HepG2 (cell line): Measurements from ENCODE around the gene AHCYL1. TPM values are rescaled to one million over a fixed set of nuclear protein-coding genes. Genes with fewer than 3 reads are reported as not detected.

Experiments
- KDM6A ChIP-seq: IDR thresholded peaks from 2 replicates; pipeline ENCODE4 v1.6.1; 2016; ENCODE audit warnings: low read depth
- KMT2A ChIP-seq: sonication (generic); formaldehyde crosslinking; IDR thresholded peaks from 2 replicates; pipeline ENCODE4 v1.4.0; 2020; ENCODE audit warnings: missing genetic modification reagents
- NFRKB ChIP-seq: fragments of 450-650 bp; IDR thresholded peaks from 2 replicates; pipeline ENCODE4 v1.6.1; 2017
- PPARG ChIP-seq: conservative IDR thresholded peaks from 2 replicates; pipeline ENCODE4 v1.6.1; 2016; ENCODE audit warnings: missing biosample characterization, missing genetic modification reagents
- RXRB ChIP-seq: IDR thresholded peaks from 2 replicates; pipeline ENCODE4 v1.6.1; 2016; ENCODE audit warnings: borderline replicate concordance, missing genetic modification reagents, missing compliant biosample characterization
- SOX5 ChIP-seq: IDR thresholded peaks from 2 replicates; pipeline ENCODE4 v1.6.1; 2016; ENCODE audit warnings: borderline replicate concordance
- TEAD3 ChIP-seq: optimal IDR thresholded peaks from 2 replicates; pipeline ENCODE3; 2016; ENCODE audit warnings: borderline replicate concordance
- ZKSCAN8 ChIP-seq: IDR thresholded peaks from 2 replicates; pipeline ENCODE4 v1.6.1; 2016; ENCODE audit warnings: borderline replicate concordance, missing genetic modification reagents, missing compliant biosample characterization
- ZNF17 ChIP-seq: sonication (generic); formaldehyde crosslinking; IDR thresholded peaks from 2 replicates; pipeline ENCODE4 v1.5.0; 2020; ENCODE audit warnings: mild to moderate bottlenecking, missing genetic modification reagents
- ZNF292 ChIP-seq: sonication (generic); formaldehyde crosslinking; IDR thresholded peaks from 2 replicates; pipeline ENCODE4 v1.8.1; 2022; ENCODE audit warnings: mild to moderate bottlenecking, low read depth, missing genetic modification reagents, borderline replicate concordance
- ZNF430 ChIP-seq: sonication (generic); formaldehyde crosslinking; IDR thresholded peaks from 2 replicates; pipeline ENCODE4 v1.9.0; 2021; ENCODE audit warnings: mild to moderate bottlenecking, missing genetic modification reagents
- ZNF644 ChIP-seq: IDR thresholded peaks from 2 replicates; pipeline ENCODE4 v1.6.1; 2016; ENCODE audit warnings: low read depth
- ZNF652 ChIP-seq: IDR thresholded peaks from 2 replicates; pipeline ENCODE4 v1.6.1; 2016; ENCODE audit warnings: low read depth, borderline replicate concordance
- ZNF670 ChIP-seq: sonication (generic); formaldehyde crosslinking; IDR thresholded peaks from 2 replicates; pipeline ENCODE4 v1.8.0; 2022; ENCODE audit warnings: mild to moderate bottlenecking, missing genetic modification reagents, borderline replicate concordance
- ZNF891 ChIP-seq: sonication (generic); formaldehyde crosslinking; IDR thresholded peaks from 2 replicates; pipeline ENCODE4 v1.5.0; 2020; ENCODE audit warnings: mild to moderate bottlenecking, missing genetic modification reagents
- polyA plus RNA-seq, 8 experiments: library from polyadenylated mRNA; depleted of rRNA in 3 of 8; stranded (reverse) in 7 of 8; unstranded in 1 of 8; fragments of >200 nt; fragmentation: Illumina TruSeq in 4 of 8; extraction: Trizol in 4 of 8; gene quantifications; 2 replicates each; pipeline versions ENCODE4 v1.2.1 to v1.2.3, GENCODE V29; 2011 to 2016; ENCODE audit warnings: low read depth in 4 of 8, missing spikeins in 1 of 8, mixed read lengths in 1 of 8; ENCODE audit not compliant: insufficient read depth in 1 of 8
- total RNA-seq, 5 experiments: library from RNA; depleted of rRNA; stranded (reverse); fragments of >200 nt; fragmentation: Illumina TruSeq; extraction: Trizol; gene quantifications; 2 replicates each; pipeline ENCODE4 v1.2.3, GENCODE V29; 2016; ENCODE audit warnings: low read depth in 1 of 5
- TF ChIP-seq, protein P1 (sequence below): sonication (generic); formaldehyde crosslinking; IDR thresholded peaks from 2 replicates; pipeline ENCODE4 v1.5.0; 2020; ENCODE audit warnings: mild to moderate bottlenecking, missing genetic modification reagents, borderline replicate concordance
- TF ChIP-seq, protein P2 (sequence below): sonication (generic); formaldehyde crosslinking; conservative IDR thresholded peaks from 2 replicates; pipeline ENCODE4 v1.4.0; 2020; ENCODE audit warnings: mild to moderate bottlenecking, missing genetic modification reagents, moderate library complexity
- TF ChIP-seq, protein P3 (sequence below): IDR thresholded peaks from 2 replicates; pipeline ENCODE4 v1.6.1; 2016; ENCODE audit warnings: low read depth, borderline replicate concordance

Gene AHCYL1
- total and polyA plus RNA-seq, 2 of the 13 experiments (the other 11 are each of a cell fraction or from before 2014, with no cell fraction given), result 40.9 to 76.3 TPM

DNA sequence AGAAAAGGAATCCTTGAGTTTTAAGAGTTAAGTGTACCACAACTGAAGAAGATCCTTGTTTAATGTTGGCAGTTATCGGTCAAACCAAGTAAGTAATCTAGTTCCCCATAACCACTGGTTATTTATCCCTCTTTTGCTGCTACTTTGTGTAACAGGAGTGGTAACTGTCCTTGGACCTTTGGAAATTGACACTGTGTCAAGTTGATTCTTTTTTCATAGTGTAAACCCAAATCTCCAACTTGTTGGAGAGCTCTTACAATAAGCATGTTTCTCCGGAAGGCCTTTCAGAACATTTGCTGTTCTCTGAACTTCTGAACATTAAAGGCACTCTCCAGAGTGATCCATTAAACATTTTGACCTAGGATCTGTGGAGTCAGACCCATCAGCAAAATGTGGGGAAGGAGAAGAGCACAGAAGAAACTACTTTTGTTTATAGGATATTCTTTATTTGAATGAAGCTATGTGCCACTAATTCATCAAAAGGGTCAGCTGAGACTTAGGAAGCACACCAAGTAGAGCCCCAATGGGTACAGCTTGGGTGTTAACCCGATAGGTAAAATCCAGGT, 3.9 kb downstream of the AHCYL1 start (continued):
- TF ChIP-seq, protein P1, sequence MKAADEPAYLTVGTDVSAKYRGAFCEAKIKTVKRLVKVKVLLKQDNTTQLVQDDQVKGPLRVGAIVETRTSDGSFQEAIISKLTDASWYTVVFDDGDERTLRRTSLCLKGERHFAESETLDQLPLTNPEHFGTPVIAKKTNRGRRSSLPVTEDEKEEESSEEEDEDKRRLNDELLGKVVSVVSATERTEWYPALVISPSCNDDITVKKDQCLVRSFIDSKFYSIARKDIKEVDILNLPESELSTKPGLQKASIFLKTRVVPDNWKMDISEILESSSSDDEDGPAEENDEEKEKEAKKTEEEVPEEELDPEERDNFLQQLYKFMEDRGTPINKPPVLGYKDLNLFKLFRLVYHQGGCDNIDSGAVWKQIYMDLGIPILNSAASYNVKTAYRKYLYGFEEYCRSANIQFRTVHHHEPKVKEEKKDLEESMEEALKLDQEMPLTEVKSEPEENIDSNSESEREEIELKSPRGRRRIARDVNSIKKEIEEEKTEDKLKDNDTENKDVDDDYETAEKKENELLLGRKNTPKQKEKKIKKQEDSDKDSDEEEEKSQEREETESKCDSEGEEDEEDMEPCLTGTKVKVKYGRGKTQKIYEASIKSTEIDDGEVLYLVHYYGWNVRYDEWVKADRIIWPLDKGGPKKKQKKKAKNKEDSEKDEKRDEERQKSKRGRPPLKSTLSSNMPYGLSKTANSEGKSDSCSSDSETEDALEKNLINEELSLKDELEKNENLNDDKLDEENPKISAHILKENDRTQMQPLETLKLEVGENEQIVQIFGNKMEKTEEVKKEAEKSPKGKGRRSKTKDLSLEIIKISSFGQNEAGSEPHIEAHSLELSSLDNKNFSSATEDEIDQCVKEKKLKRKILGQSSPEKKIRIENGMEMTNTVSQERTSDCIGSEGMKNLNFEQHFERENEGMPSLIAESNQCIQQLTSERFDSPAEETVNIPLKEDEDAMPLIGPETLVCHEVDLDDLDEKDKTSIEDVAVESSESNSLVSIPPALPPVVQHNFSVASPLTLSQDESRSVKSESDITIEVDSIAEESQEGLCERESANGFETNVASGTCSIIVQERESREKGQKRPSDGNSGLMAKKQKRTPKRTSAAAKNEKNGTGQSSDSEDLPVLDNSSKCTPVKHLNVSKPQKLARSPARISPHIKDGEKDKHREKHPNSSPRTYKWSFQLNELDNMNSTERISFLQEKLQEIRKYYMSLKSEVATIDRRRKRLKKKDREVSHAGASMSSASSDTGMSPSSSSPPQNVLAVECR (CRISPR knock-in tag), result peak; percentile 19; the same call in 1 of the 2 replicates
- TF ChIP-seq NFRKB, result no peak
- TF ChIP-seq RXRB (CRISPR knock-in tag), result peak; percentile 52; the same call in 1 of the 2 replicates
- TF ChIP-seq, protein P2, sequence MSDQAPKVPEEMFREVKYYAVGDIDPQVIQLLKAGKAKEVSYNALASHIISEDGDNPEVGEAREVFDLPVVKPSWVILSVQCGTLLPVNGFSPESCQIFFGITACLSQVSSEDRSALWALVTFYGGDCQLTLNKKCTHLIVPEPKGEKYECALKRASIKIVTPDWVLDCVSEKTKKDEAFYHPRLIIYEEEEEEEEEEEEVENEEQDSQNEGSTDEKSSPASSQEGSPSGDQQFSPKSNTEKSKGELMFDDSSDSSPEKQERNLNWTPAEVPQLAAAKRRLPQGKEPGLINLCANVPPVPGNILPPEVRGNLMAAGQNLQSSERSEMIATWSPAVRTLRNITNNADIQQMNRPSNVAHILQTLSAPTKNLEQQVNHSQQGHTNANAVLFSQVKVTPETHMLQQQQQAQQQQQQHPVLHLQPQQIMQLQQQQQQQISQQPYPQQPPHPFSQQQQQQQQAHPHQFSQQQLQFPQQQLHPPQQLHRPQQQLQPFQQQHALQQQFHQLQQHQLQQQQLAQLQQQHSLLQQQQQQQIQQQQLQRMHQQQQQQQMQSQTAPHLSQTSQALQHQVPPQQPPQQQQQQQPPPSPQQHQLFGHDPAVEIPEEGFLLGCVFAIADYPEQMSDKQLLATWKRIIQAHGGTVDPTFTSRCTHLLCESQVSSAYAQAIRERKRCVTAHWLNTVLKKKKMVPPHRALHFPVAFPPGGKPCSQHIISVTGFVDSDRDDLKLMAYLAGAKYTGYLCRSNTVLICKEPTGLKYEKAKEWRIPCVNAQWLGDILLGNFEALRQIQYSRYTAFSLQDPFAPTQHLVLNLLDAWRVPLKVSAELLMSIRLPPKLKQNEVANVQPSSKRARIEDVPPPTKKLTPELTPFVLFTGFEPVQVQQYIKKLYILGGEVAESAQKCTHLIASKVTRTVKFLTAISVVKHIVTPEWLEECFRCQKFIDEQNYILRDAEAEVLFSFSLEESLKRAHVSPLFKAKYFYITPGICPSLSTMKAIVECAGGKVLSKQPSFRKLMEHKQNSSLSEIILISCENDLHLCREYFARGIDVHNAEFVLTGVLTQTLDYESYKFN, result peak; percentile 84
- 0 out of 2 replicates have a peak, but pooled peaks have one; percentile 17 for TF ChIP-seq KMT2A (CRISPR knock-in tag)
- TF ChIP-seq TEAD3 (CRISPR knock-in tag), result peak; percentile 31
- peak; percentile 60; the same call in 1 of the 2 replicates for TF ChIP-seq SOX5 (CRISPR knock-in tag)
- TF ChIP-seq ZKSCAN8 (CRISPR knock-in tag), result peak; percentile 89
- no peak for TF ChIP-seq ZNF17 (CRISPR knock-in tag)
- TF ChIP-seq ZNF652 (CRISPR knock-in tag), result peak; percentile 5; the same call in 1 of the 2 replicates
- TF ChIP-seq ZNF670, result no peak
- peak; percentile 49; the same call in 1 of the 2 replicates for TF ChIP-seq KDM6A
- TF ChIP-seq, protein P3, sequence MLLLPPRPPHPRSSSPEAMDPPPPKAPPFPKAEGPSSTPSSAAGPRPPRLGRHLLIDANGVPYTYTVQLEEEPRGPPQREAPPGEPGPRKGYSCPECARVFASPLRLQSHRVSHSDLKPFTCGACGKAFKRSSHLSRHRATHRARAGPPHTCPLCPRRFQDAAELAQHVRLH (CRISPR knock-in tag), result no peak
- peak; percentile 20; the same call in 1 of the 2 replicates for TF ChIP-seq ZNF292 (CRISPR knock-in tag)
- TF ChIP-seq ZNF644 (CRISPR knock-in tag), result 0 out of 2 replicates have a peak, but pooled peaks have one; percentile 22
- TF ChIP-seq ZNF430 (CRISPR knock-in tag), result no peak
- TF ChIP-seq ZNF891, result no peak
- TF ChIP-seq PPARG (CRISPR knock-in tag), result peak; percentile 36; the same call in 1 of the 2 replicates
